Neural progenitor cell (in vitro differentiated cells): ENCODE data around the gene STX8. TPM values are rescaled to one million over a fixed set of nuclear protein-coding genes. Genes with fewer than 3 reads are reported as not detected.
"Not testable (repeated sequence)": the region's sequence is repeated elsewhere in the genome, so short reads cannot be mapped to it uniquely, and the experiment has no call there.

ENCODE experiments used
- DNase-seq: peaks from one replicate; pipeline ENCODE4 v3.0.0-alpha.2; 2016; ENCODE audit warnings: low spot score
- H2AFZ ChIP-seq: fragments of 200-600 bp; sonication (generic); replicated peaks from 2 replicates; pipeline ENCODE4 v1.6.1; 2016; ENCODE audit warnings: antibody characterized with exemption
- H3F3A ChIP-seq: fragments of 200-600 bp; sonication (generic); 2 replicates; pipeline ENCODE4 v1.6.1; 2016; ENCODE audit warnings: antibody characterized with exemption, low read depth
- H3K27ac ChIP-seq: fragments of 200-600 bp; sonication (generic); 2 replicates; pipeline ENCODE4 v1.5.1; 2016; ENCODE audit warnings: mild to moderate bottlenecking
- H3K27me3 ChIP-seq: fragments of 200-600 bp; sonication (generic); 2 replicates; pipeline ENCODE4 v1.6.1; 2016; ENCODE audit warnings: mild to moderate bottlenecking, moderate library complexity
- H3K36me3 ChIP-seq: fragments of 200-600 bp; sonication (generic); 2 replicates; pipeline ENCODE4 v1.5.1; 2016
- H3K4me1 ChIP-seq: fragments of 200-600 bp; sonication (generic); 2 replicates; pipeline ENCODE4 v1.6.1; 2016; ENCODE audit warnings: mixed run types
- H3K4me2 ChIP-seq: fragments of 200-600 bp; sonication (generic); 2 replicates; pipeline ENCODE4 v1.6.1; 2016
- H3K4me3 ChIP-seq: fragments of 200-600 bp; sonication (generic); 2 replicates; pipeline ENCODE4 v1.5.1; 2016
- H3K79me2 ChIP-seq: fragments of 200-600 bp; sonication (generic); 2 replicates; pipeline ENCODE4 v1.6.1; 2016; ENCODE audit warnings: low read depth
- H3K9ac ChIP-seq: fragments of 200-600 bp; sonication (generic); 2 replicates; pipeline ENCODE4 v1.6.1; 2016
- H3K9me3 ChIP-seq: fragments of 200-600 bp; sonication (generic); 2 replicates; pipeline ENCODE4 v1.5.1; 2016; ENCODE audit warnings: low read depth
- H4K20me1 ChIP-seq: fragments of 200-600 bp; sonication (generic); 2 replicates; pipeline ENCODE4 v1.6.1; 2016; ENCODE audit warnings: low read depth
- H3K27ac Mint-ChIP-seq: 3 replicates; pipeline ENCODE4 v1.8.0; 2021; ENCODE audit warnings: mixed read lengths
- H3K27me3 Mint-ChIP-seq: 2 replicates; pipeline ENCODE4 v1.8.0; 2022; ENCODE audit warnings: low read depth, mild to moderate bottlenecking, inconsistent platforms, moderate library complexity, mixed read lengths; ENCODE audit not compliant: insufficient read depth
- H3K36me3 Mint-ChIP-seq: 3 replicates; pipeline ENCODE4 v1.8.0; 2021; ENCODE audit warnings: mixed read lengths
- H3K4me1 Mint-ChIP-seq: 3 replicates; pipeline ENCODE4 v1.8.0; 2021; ENCODE audit warnings: mixed read lengths
- H3K4me3 Mint-ChIP-seq: 3 replicates; pipeline ENCODE4 v1.8.0; 2021; ENCODE audit warnings: mild to moderate bottlenecking, moderate library complexity, mixed read lengths
- H3K9me3 Mint-ChIP-seq: 3 replicates; pipeline ENCODE4 v1.8.0; 2020; ENCODE audit warnings: mixed read lengths
- EZH2 ChIP-seq: fragments of 200-600 bp; sonication (generic); IDR thresholded peaks from 2 replicates; pipeline ENCODE4 v1.6.1; 2017; ENCODE audit warnings: antibody characterized with exemption, mild to moderate bottlenecking, moderate library complexity
- EZH2phosphoT487 ChIP-seq: fragments of 200-600 bp; sonication (generic); IDR thresholded peaks from 2 replicates; pipeline ENCODE4 v1.6.1; 2017; ENCODE audit warnings: antibody characterized with exemption
- total RNA-seq: library from RNA; depleted of rRNA; stranded (reverse); fragments of >200 nt; gene quantifications from 2 replicates; pipeline ENCODE4 v1.2.3, GENCODE V29; 2015; ENCODE audit warnings: low replicate concordance
- TF ChIP-seq, protein P1 (sequence below): fragments of 200-600 bp; sonication (generic); IDR thresholded peaks from 2 replicates; pipeline ENCODE4 v1.5.1; 2017; ENCODE audit warnings: antibody characterized with exemption, mild to moderate bottlenecking

STX8 gene
- total RNA-seq, 1 donor from 2014 or later: 79.7 TPM

DNA sequence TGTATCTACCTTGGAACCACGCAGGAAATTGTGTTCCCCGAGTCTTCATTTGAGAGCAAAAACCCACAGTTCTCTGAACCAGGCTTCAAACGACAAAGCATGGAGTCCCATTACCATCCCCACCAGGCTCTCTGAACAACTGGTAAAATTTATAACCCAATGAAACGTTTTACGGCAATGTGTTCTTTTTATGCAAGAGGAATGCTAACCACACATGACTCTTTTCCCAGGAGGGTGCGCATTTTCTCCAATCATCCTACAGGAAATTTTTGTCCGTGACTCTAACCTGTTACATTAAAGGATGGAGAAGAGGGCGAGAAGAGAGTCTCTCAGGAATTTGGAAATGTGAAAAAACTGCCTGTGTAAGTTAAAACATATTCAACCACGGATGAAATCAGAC lies 17.8 kb downstream of the STX8 start:
- H3K27ac ChIP-seq: no peak overlapping the region
- no peaks in the 10 kb centered on the region for H3K27me3 ChIP-seq
- TF ChIP-seq EZH2 (no peak), EZH2phosphoT487 (no peak)
- TF ChIP-seq, protein P1, sequence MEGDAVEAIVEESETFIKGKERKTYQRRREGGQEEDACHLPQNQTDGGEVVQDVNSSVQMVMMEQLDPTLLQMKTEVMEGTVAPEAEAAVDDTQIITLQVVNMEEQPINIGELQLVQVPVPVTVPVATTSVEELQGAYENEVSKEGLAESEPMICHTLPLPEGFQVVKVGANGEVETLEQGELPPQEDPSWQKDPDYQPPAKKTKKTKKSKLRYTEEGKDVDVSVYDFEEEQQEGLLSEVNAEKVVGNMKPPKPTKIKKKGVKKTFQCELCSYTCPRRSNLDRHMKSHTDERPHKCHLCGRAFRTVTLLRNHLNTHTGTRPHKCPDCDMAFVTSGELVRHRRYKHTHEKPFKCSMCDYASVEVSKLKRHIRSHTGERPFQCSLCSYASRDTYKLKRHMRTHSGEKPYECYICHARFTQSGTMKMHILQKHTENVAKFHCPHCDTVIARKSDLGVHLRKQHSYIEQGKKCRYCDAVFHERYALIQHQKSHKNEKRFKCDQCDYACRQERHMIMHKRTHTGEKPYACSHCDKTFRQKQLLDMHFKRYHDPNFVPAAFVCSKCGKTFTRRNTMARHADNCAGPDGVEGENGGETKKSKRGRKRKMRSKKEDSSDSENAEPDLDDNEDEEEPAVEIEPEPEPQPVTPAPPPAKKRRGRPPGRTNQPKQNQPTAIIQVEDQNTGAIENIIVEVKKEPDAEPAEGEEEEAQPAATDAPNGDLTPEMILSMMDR: no peak
- no peaks in the 10 kb centered on the region for H3K4me1 ChIP-seq
- no peak overlapping the region for H3K9ac ChIP-seq
- no peaks in the 10 kb centered on the region for H3K9me3 ChIP-seq
- no peaks in the 10 kb centered on the region for H3K27me3 Mint-ChIP-seq
- H3K27ac Mint-ChIP-seq: no peak overlapping the region
- H3F3A ChIP-seq: no peaks in the 10 kb centered on the region
- H3K4me2 ChIP-seq: no peak overlapping the region
- H2AFZ ChIP-seq: no peak overlapping the region
- no peaks in the 10 kb centered on the region for H3K4me1 Mint-ChIP-seq
- H4K20me1 ChIP-seq: no peaks in the 10 kb centered on the region
- no peaks in the 10 kb centered on the region for H3K36me3 ChIP-seq
- H3K79me2 ChIP-seq: no peaks in the 10 kb centered on the region
- peaks cover 3% of the 10 kb centered on the region for H3K9me3 Mint-ChIP-seq
- H3K4me3 Mint-ChIP-seq: no peak overlapping the region
- H3K4me3 ChIP-seq: no peak overlapping the region
- H3K36me3 Mint-ChIP-seq: peaks cover 7% of the 10 kb centered on the region
- no peak for DNase-seq

DNA sequence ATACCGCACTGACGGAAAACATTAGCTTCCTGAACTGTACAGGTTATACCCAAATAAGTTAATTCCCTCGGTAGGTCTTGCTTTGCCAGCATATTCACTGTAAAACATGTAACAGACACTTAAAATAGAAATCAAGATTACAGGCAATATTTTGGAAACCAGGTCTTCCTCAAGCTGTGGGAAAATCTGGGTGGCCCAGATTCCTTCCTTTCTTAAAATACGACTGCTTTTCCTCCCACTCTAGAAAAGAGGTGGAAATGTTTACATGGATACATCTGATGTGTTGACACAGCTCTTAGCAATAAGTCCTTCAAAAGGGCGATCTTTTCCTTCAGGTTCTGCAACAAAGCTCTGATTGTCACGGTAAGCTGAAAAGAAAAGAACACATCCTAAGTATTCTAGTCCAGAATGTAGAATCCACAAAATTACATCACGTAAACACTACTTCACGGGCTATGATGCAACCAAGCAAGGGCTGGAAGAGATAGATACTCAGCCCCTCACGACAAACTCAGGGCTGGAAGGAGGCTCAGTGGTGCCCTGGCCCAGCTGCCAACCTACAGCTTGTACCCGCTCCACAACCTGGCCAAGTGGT lies 18.4 kb downstream of the STX8 start:
- DNase-seq: no peak

DNA sequence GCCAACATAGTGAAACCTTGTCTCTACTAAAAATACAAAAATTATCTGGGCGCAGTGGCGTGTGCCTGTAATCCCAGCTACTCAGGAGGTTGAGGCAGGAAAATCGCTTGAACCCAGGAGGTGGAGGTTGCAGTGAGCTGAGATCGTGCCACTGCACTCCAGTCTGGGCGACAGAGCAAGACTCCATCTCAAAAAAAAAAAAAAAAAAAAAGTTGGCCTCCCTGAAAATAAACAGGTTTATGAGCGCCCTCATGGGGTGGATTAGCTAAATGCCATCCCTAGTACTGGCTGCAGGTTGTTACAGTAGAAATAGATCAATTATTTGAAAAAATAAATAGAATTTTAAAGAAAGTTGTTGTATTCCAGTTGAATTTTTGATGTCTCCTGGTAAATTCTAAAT lies 20.9 kb downstream of the STX8 start:
- not testable (repeated sequence) for H3K27ac Mint-ChIP-seq

More for the DNA sequence above, 18.4 kb downstream of the STX8 start:
- Mint-ChIP-seq H3K4me3 (no peak overlapping the region), H3K27ac (no peak overlapping the region), H3K9me3 (no peaks in the 10 kb centered on the region), H3K4me1 (no peaks in the 10 kb centered on the region), H3K27me3 (no peaks in the 10 kb centered on the region), H3K36me3 (peaks cover under 1% of the 10 kb centered on the region)
- Histone ChIP-seq H3K4me3 (no peak overlapping the region), H3K4me2 (no peak overlapping the region), H3K9ac (no peak overlapping the region), H3F3A (no peaks in the 10 kb centered on the region), H4K20me1 (no peaks in the 10 kb centered on the region), H3K27me3 (no peaks in the 10 kb centered on the region), H3K27ac (no peak overlapping the region), H3K9me3 (no peaks in the 10 kb centered on the region), H3K79me2 (no peaks in the 10 kb centered on the region), H2AFZ (no peak overlapping the region), H3K4me1 (no peaks in the 10 kb centered on the region), H3K36me3 (no peaks in the 10 kb centered on the region)
- no peak for TF ChIP-seq EZH2phosphoT487
- TF ChIP-seq, protein P1: no peak
- TF ChIP-seq EZH2: no peak

More for the DNA sequence above, 20.9 kb downstream of the STX8 start:
- not testable (repeated sequence) for H3F3A ChIP-seq, H3K27me3 ChIP-seq, H3K27me3 Mint-ChIP-seq, H2AFZ ChIP-seq, H3K9me3 Mint-ChIP-seq, H3K79me2 ChIP-seq, H3K4me1 Mint-ChIP-seq, H3K4me1 ChIP-seq, H3K36me3 ChIP-seq, H4K20me1 ChIP-seq, H3K27ac ChIP-seq, H3K9ac ChIP-seq, H3K9me3 ChIP-seq, H3K4me3 ChIP-seq, H3K36me3 Mint-ChIP-seq, H3K4me3 Mint-ChIP-seq, H3K4me2 ChIP-seq
- TF ChIP-seq, protein P1: peak; percentile 70
- peak; percentile 82 for DNase-seq
